Gastrocnemius medialis (tissue), 4 donors: ENCODE measurements around the gene ARHGEF7. TPM values are rescaled to one million over a fixed set of nuclear protein-coding genes. Genes with fewer than 3 reads are reported as not detected.

Experiments
- ATAC-seq, 2 donors: fragments of 150-250 bp; one replicate each; pipeline ENCODE4 v1.9.1; 2016
- DNase-seq, 2 donors: peaks; one replicate each; pipeline ENCODE4 v3.0.0-alpha.2; 2019
- H3K27ac ChIP-seq, 4 donors: fragments of 200-600 bp; sonication (generic); 1 replicate in 1 of 4; 2 replicates in 3 of 4; pipeline ENCODE4 v1.5.1; 2016 to 2018; ENCODE audit warnings: mild to moderate bottlenecking in 2 of 4, moderate library complexity in 1 of 4
- H3K27me3 ChIP-seq, 3 donors: fragments of 200-600 bp; sonication (generic) in 2 of 3; 1 replicate in 1 of 3; 2 replicates in 2 of 3; pipeline versions ENCODE4 v1.5.1 to v1.6.0; 2016 to 2019; ENCODE audit warnings: mild to moderate bottlenecking in 1 of 3, moderate library complexity in 1 of 3
- H3K36me3 ChIP-seq, 2 donors: fragments of 200-600 bp; sonication (generic) in 1 of 2; one replicate each; pipeline ENCODE4 v1.5.1; 2017 to 2018
- H3K4me1 ChIP-seq, 2 donors: fragments of 200-600 bp; sonication (generic) in 1 of 2; one replicate each; pipeline ENCODE4 v1.5.1; 2016 to 2017; ENCODE audit warnings: mild to moderate bottlenecking in 2 of 2
- H3K4me3 ChIP-seq, 4 donors: fragments of 200-600 bp; sonication (generic) in 3 of 4; 1 replicate in 1 of 4; 2 replicates in 3 of 4; pipeline ENCODE4 v1.5.1; 2016 to 2019; ENCODE audit warnings: mild to moderate bottlenecking in 2 of 4
- H3K9me3 ChIP-seq, 3 donors: fragments of 200-600 bp; sonication (generic) in 2 of 3; 1 replicate in 1 of 3; 2 replicates in 2 of 3; pipeline ENCODE4 v1.5.1; 2016 to 2019
- POLR2A ChIP-seq, 2 donors: fragments of 450-650 bp; IDR thresholded peaks; one replicate each; pipeline ENCODE4 v1.6.1; 2017; ENCODE audit warnings: antibody characterized with exemption in 2 of 2, mild to moderate bottlenecking in 2 of 2, moderate library complexity in 2 of 2
- in situ Hi-C, 4 donors: fragments of 200-750 bp; cut with MboI; loops; one replicate each; pipeline versions ENCODE4 v1.15.0 to v1.8.0; 2017; ENCODE audit warnings: low sequenced_read_pairs in 4 of 4
- intact Hi-C: fragments of 100-400 bp; cut with DNase I; formaldehyde crosslinking; loops from one replicate; pipeline ENCODE4 v1.15.1; 2023; ENCODE audit warnings: low total_unique reads
- total RNA-seq, 4 donors: library from RNA; depleted of rRNA; stranded (reverse); fragments of >200 nt; gene quantifications; one replicate each; pipeline versions ENCODE4 v1.1.0 to v1.2.3, GENCODE V29; 2016
- TF ChIP-seq, protein P1 (sequence below), 5 experiments: fragments of 450-650 bp in 3 of 5; fragments of 200-600 bp in 2 of 5; sonication (generic) in 2 of 5; IDR thresholded peaks in 4 of 5; conservative IDR thresholded peaks in 1 of 5; 1 replicate in 4 of 5; 2 replicates in 1 of 5; pipeline ENCODE4 v1.5.1; 2016 to 2019; ENCODE audit warnings: antibody characterized with exemption in 5 of 5, mild to moderate bottlenecking in 3 of 5, moderate library complexity in 3 of 5

The ARHGEF7 gene
- total RNA-seq, 4 donors from 2014 or later: 24.5 to 56.9 (median 31.3) TPM

DNA sequence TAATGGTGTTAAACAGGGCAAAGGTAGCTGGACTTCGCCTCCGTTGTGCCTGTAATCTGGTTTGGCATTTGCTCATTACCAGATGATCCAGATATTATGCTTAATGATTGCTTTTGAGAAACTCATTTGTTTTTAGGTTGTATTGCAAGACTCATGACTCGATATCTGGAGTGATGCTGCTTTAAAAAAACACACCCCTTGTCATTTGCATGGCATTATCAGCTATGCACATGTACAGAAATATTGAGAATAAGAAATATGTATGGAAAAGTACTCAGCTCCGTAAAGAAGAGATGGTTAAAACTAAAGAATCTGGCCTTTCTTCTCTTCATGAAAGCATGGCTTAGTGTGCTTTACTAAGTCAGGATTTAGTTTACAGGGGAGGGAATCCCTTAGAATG, 95.0 kb downstream of the ARHGEF7 start:
- peak overlapping the region; percentile 37 to 83 (median 74) for H3K27ac ChIP-seq
- TF ChIP-seq POLR2A (IDR thresholded peaks at IDR 0.05): no peak
- TF ChIP-seq, protein P1, sequence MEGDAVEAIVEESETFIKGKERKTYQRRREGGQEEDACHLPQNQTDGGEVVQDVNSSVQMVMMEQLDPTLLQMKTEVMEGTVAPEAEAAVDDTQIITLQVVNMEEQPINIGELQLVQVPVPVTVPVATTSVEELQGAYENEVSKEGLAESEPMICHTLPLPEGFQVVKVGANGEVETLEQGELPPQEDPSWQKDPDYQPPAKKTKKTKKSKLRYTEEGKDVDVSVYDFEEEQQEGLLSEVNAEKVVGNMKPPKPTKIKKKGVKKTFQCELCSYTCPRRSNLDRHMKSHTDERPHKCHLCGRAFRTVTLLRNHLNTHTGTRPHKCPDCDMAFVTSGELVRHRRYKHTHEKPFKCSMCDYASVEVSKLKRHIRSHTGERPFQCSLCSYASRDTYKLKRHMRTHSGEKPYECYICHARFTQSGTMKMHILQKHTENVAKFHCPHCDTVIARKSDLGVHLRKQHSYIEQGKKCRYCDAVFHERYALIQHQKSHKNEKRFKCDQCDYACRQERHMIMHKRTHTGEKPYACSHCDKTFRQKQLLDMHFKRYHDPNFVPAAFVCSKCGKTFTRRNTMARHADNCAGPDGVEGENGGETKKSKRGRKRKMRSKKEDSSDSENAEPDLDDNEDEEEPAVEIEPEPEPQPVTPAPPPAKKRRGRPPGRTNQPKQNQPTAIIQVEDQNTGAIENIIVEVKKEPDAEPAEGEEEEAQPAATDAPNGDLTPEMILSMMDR (IDR thresholded peaks at IDR 0.05 in 4 of 5, conservative IDR thresholded peaks at IDR 0.05 in 1 of 5): no peak
- no peak for ATAC-seq

DNA sequence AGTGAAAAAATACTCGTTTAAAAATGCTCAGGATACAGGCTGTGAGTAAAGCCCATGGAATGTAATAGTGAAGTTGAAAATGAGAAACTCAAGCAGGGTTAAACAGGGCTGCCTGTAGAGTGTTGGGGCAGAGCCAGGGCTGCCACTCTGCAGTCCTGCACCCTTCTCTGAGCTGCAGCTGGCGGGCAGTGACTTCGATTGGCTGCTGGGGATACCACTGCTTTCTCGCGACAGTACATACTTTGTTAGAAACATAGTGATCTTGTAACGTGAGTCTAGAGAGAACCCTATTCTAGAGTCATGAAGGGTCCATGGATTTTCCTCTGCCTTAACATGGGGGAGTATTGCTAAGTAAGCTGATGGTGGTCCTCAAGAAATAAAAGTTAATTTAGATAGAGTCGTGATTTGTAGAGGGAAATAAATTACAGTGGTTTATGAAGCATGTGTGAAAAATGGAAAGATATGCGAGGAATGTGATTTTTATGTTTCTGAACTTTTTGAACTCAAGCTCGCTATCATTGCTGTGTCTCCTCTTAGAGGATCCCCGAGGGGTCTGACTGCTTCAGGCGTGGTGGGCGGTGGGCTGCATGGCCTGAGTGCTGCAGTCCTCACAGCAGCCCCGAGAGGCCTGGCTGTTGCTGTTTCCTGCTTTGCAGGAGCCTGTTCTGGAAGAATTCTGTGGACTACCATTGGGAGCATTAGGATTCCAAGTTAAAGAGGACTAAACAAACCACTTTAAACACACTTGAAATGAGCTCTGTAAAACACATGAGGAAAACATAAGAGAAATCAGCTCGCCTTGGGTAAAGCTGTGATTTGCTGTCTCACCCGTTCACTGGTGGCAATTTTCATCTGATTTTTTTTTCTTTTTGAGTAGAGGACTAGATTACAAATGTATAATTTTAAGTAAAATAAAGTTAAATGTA, 95.7 kb downstream of the ARHGEF7 start:
- TF ChIP-seq, protein P1 (IDR thresholded peaks at IDR 0.05 in 4 of 5, conservative IDR thresholded peaks at IDR 0.05 in 1 of 5): no peak
- no peak for TF ChIP-seq POLR2A (IDR thresholded peaks at IDR 0.05)
- in situ Hi-C loops: loop anchor here in 2 of 4 donors (5.0 to 25.0 kb wide), 4 partner anchors 46 to 299 kb away; partner anchors contain the start of gene ANKRD10 (in 1 of the 2)
- intact Hi-C loops: loop anchor here (10.0 kb wide), 1 partner anchor 296 kb away; the partner anchor contains the start of gene ANKRD10
- H3K4me1 ChIP-seq: peaks cover 77 to 89% of the 10 kb centered on the region in 2 donors
- H3K36me3 ChIP-seq: no peaks in the 10 kb centered on the region
- H3K4me3 ChIP-seq: peak overlapping the region in 3 of 4 donors; percentile 1 to 8 (median 6)
- H3K9me3 ChIP-seq: no peaks in the 10 kb centered on the region
- peak overlapping the region; percentile 37 to 83 (median 74) for H3K27ac ChIP-seq
- peak in 1 of 2 donors; percentile 42 for DNase-seq
- no peaks in the 10 kb centered on the region for H3K27me3 ChIP-seq
- ATAC-seq: peak in 1 of 2 donors; percentile 47

More for the DNA sequence above, 95.0 kb downstream of the ARHGEF7 start:
- H3K27me3 ChIP-seq: no peaks in the 10 kb centered on the region
- H3K4me3 ChIP-seq: peak overlapping the region in 3 of 4 donors; percentile 1 to 8 (median 6)
- in situ Hi-C loops: loop anchor here in 2 of 4 donors (5.0 to 25.0 kb wide), 4 partner anchors 45 to 298 kb away; partner anchors contain the start of gene ANKRD10 (in 1 of the 2)
- peaks cover 70 to 87% of the 10 kb centered on the region in 2 donors for H3K4me1 ChIP-seq
- DNase-seq: no peak
- intact Hi-C loops: loop anchor here (10.0 kb wide), 1 partner anchor 295 kb away; the partner anchor contains the start of gene ANKRD10
- H3K9me3 ChIP-seq: no peaks in the 10 kb centered on the region
- no peaks in the 10 kb centered on the region for H3K36me3 ChIP-seq

DNA sequence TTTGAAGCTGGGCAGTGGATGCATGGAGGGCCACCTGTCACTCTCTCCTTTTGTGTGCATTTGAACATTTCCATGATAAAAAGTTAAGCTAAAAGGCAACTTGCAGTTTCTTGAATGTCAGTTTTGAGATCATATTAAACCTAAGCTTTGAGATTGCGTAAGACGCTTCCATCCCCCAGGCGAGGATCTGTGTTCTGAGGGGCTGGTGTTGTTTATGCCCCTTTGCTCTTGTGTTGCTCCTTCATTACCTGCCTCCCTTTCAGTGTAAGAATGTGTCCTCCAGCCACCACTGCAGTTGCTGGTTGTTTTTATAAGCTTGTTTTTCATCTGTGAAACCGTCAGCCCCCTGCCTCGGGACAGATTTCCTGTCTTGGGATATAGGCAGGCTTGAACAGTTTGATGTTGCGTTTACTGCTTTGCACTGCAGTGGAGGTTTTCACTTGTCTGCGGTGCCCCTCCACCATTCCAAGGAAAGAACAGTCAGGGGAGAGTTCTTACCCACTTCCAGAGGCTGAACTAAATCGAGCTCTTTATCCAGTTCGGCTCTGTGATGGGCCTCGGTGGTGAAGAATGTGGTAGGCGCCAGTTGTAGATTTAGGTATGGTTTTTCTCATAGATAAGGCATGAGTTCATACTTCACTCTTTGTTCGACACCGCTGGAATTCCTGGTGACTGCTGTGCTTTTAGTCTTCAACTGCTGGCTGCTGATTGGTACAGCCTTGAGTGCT, 96.8 kb downstream of the ARHGEF7 start:
- Histone ChIP-seq H3K4me1 (peaks cover 84 to 97% of the 10 kb centered on the region in 2 donors), H3K27me3 (no peaks in the 10 kb centered on the region), H3K36me3 (no peaks in the 10 kb centered on the region), H3K4me3 (no peak overlapping the region), H3K27ac (peak overlapping the region; percentile 41 to 83 (median 64)), H3K9me3 (no peaks in the 10 kb centered on the region)
- in situ Hi-C loops: loop anchor here in 2 of 4 donors (5.0 to 25.0 kb wide), 4 partner anchors 47 to 300 kb away; partner anchors contain the start of gene ANKRD10 (in 1 of the 2)
- DNase-seq (no peak), ATAC-seq (no peak)
- intact Hi-C loops: loop anchor here (10.0 kb wide), 1 partner anchor 297 kb away; the partner anchor contains the start of gene ANKRD10
- no peak for TF ChIP-seq POLR2A (IDR thresholded peaks at IDR 0.05)
- TF ChIP-seq, protein P1 (IDR thresholded peaks at IDR 0.05 in 4 of 5, conservative IDR thresholded peaks at IDR 0.05 in 1 of 5): no peak

DNA sequence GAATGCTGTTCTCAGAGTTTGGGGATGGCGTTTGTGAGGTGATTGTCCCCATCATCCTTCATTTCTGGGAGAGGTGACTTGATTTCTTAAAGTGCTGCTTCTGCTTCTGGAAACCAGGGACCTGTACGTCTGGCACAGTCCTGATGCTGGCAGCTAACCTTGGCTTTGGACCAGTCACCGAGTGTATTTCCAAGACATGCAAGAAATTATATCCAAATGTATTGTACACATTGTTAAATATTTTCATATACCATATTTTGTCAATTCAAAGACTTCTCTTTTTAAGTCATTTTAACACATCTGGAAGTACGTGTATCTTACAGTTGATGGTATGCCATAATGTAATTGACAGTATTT, 97.4 kb downstream of the ARHGEF7 start:
- peaks cover 87 to 93% of the 10 kb centered on the region in 2 donors for H3K4me1 ChIP-seq
- no peaks in the 10 kb centered on the region for H3K9me3 ChIP-seq
- H3K27ac ChIP-seq: peak overlapping the region; percentile 41 to 83 (median 64)
- TF ChIP-seq, protein P1 (IDR thresholded peaks at IDR 0.05 in 4 of 5, conservative IDR thresholded peaks at IDR 0.05 in 1 of 5): no peak
- no peak for TF ChIP-seq POLR2A (IDR thresholded peaks at IDR 0.05)
- no peak for DNase-seq
- no peaks in the 10 kb centered on the region for H3K27me3 ChIP-seq
- in situ Hi-C loops (loop anchor here in 2 of 4 donors (5.0 to 25.0 kb wide), 4 partner anchors 48 to 300 kb away; partner anchors contain the start of gene ANKRD10 (in 1 of the 2)), intact Hi-C loops (loop anchor here (10.0 kb wide), 1 partner anchor 298 kb away; the partner anchor contains the start of gene ANKRD10)
- ATAC-seq: no peak
- H3K36me3 ChIP-seq: no peaks in the 10 kb centered on the region
- no peak overlapping the region for H3K4me3 ChIP-seq
